AG09309 (cell line): ENCODE results near the gene GBX1.

ENCODE experiments used
- DNase-seq: peaks from one replicate; pipeline ENCODE4 v3.0.0-alpha.2; 2010; ENCODE audit warnings: low read depth
- H3K4me3 ChIP-seq: 2 replicates; pipeline ENCODE4 v1.5.1; 2011; ENCODE audit warnings: mild to moderate bottlenecking, low read depth, low read length, moderate library complexity; ENCODE audit not compliant: control insufficient read depth
- TF ChIP-seq, protein P1 (sequence below): IDR thresholded peaks from 2 replicates; pipeline ENCODE4 v1.5.1; 2011; ENCODE audit warnings: mild to moderate bottlenecking, low read depth, low read length, inconsistent platforms; ENCODE audit not compliant: insufficient read depth, control insufficient read depth; ENCODE audit errors: missing control alignments

The GBX1 gene

GRCh38 chr7:151123822-151124464 lies 43.6 kb downstream of the GBX1 start:
- DNase-seq: peak; percentile 18
- TF ChIP-seq, protein P1, sequence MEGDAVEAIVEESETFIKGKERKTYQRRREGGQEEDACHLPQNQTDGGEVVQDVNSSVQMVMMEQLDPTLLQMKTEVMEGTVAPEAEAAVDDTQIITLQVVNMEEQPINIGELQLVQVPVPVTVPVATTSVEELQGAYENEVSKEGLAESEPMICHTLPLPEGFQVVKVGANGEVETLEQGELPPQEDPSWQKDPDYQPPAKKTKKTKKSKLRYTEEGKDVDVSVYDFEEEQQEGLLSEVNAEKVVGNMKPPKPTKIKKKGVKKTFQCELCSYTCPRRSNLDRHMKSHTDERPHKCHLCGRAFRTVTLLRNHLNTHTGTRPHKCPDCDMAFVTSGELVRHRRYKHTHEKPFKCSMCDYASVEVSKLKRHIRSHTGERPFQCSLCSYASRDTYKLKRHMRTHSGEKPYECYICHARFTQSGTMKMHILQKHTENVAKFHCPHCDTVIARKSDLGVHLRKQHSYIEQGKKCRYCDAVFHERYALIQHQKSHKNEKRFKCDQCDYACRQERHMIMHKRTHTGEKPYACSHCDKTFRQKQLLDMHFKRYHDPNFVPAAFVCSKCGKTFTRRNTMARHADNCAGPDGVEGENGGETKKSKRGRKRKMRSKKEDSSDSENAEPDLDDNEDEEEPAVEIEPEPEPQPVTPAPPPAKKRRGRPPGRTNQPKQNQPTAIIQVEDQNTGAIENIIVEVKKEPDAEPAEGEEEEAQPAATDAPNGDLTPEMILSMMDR: peak; percentile 99
- no peak overlapping the region for H3K4me3 ChIP-seq

- H3K4me3 ChIP-seq: no peak overlapping the region
- DNase-seq: no peak
- TF ChIP-seq, protein P1: no peak
These were observed 44.2 kb downstream of the GBX1 start for GRCh38 chr7:151123158-151123821.

- no peak for DNase-seq
- H3K4me3 ChIP-seq: no peak overlapping the region
- TF ChIP-seq, protein P1: no peak
These were observed 44.7 kb downstream of the GBX1 start for GRCh38 chr7:151122796-151123157.

DNA sequence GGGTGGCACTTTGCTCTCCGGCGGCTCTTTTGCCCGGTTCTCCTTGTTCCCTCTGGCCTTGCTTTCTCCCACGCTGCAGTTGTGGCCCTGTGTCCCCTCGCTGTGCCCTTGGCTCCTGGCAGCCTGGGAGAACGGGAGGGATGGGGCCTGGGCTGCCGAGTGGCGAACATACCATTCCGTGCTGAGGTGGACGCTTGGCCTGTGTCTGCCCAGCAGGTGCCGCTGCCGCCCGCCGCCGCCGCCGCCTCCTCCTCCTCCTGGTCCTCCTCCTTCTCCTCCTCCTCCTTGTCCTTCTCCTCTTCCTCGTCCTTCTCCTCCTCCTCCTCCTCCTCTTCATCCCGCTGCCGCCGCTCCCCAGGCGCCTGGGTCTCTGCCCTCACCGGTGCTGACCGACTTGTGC lies 45.2 kb downstream of the GBX1 start:
- no peak overlapping the region for H3K4me3 ChIP-seq
- TF ChIP-seq, protein P1: no peak

GRCh38 chr7:151121380-151122170 lies 45.9 kb downstream of the GBX1 start:
- TF ChIP-seq, protein P1: no peak
- no peak overlapping the region for H3K4me3 ChIP-seq
- no peak for DNase-seq

More for the DNA sequence above, 45.2 kb downstream of the GBX1 start:
- no peak for DNase-seq

DNA sequence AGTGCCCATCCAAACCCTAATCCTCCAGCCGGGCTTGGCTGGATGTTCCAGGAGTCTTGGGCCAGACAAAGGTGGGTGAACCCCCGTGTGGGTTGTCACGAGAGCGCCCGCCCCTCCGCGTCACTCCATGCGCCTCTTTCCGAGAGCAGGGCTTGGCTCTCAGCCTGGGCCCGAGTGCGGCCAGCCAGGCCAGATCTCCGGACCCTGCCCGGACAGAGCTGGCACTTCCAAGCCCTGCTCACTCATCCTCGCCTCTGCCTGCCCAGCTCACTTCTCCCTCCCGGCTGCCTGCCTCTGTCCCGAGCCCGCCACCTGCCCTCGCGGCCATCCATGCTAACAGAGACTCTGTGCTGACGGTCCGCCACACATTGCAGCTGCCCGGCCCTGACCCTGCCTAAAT lies 46.6 kb downstream of the GBX1 start:
- H3K4me3 ChIP-seq: no peak overlapping the region
- TF ChIP-seq, protein P1: no peak
- no peak for DNase-seq
